Measurements from ENCODE around the gene HOXD4. TPM values are rescaled to one million over a fixed set of nuclear protein-coding genes. Genes with fewer than 3 reads are reported as not detected.

Gene HOXD4
- polyA plus RNA-seq, 1 of the 3 experiments (the other 2 are of a cell fraction), result 1.0 TPM

DNA sequence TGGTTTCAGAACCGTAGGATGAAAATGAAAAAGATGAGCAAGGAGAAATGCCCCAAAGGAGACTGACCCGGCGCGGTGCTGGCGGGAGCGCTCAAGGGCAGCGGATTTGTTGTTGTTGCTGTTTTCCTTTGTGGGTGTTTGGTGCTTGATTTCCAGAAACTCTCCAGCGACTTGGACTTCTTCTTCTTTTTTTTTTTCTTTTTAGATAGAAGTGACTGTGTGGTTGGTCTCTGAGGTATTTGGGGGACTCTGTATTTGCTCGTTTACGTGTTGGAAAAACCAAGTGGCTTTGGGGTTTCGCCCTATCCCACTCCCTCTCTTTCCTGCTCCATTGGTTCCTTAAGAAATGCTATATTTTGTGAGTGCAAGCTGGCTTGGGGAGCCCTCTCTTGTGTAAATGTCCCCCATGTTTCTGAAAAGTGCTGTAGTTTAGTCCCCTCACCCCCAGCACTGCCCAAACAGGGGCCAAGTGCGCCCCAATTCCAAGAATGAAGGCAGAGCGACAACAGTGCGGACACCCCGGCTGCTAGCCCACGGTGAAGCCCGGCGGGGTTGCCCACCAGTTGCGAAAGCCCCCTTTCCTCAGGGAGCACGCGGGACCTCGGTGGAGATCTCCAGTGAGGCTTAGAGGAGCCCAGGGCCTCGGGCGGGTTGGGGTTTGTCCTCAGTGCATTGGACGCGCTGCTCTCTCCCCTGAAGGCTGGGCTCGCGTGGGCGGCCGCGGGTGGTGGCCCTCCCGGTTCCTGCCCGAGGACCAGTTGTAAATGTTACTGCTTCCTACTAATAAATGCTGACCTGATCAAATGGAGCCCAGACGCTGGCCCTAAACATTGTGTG is 27.0 kb upstream of the HOXD4 start:
- no peak overlapping the region for H2AFZ ChIP-seq (ENCODE audit: low read depth)
- CTCF ChIA-PET, result interaction anchor here (0.6 to 26.1 kb wide), 9 partner anchors 10 to 1025 kb away, joined by 3 to 1047 read pairs (median 30); partner anchors contain the start of gene HOXD10
- no peaks in the 10 kb centered on the region for H3K36me3 ChIP-seq (replicated peaks in 1 of 2; ENCODE audit: control insufficient read depth in 1 of 2, insufficient read depth in 2 of 2, low read length in 1 of 2)
- no peaks in the 10 kb centered on the region for H3K9me2 ChIP-seq
- no peaks in the 10 kb centered on the region; the same call in 1 of the 2 replicates for H3K27me3 ChIP-seq (ENCODE audit: insufficient read depth)
- no peak overlapping the region; a peak in 1 of 4 replicates for H3K27ac ChIP-seq (ENCODE audit: low read depth in 2 of 2, low read length in 1 of 2)
- H4K20me1 ChIP-seq (ENCODE audit: insufficient read depth), result no peaks in the 10 kb centered on the region
- H3K79me2 ChIP-seq (ENCODE audit: insufficient read depth), result no peaks in the 10 kb centered on the region
- H3F3A ChIP-seq (replicated peaks; ENCODE audit: insufficient read depth), result peaks cover 3% of the 10 kb centered on the region
- H3K4me2 ChIP-seq, result peak overlapping the region; percentile 84
- H3K9ac ChIP-seq, result no peak overlapping the region
- POLR2A ChIA-PET, result interaction anchor here (0.9 to 4.1 kb wide), 3 partner anchors 7 to 514 kb away, joined by 3 to 27 read pairs (median 19); no protein-coding TSS in a partner anchor
- H3K9me3 ChIP-seq, result no peaks in the 10 kb centered on the region
- WGBS (ENCODE audit: low lambda C conversion rate), result 86% methylated on average over 20 of the region's 34 CpGs
- H3K4me1 ChIP-seq (ENCODE audit: control insufficient read depth in 1 of 2, insufficient read depth in 2 of 2, low read depth in 1 of 2, low read length in 1 of 2), result peaks cover 4 to 21% of the 10 kb centered on the region in 2 experiments; a peak in 3 of 4 replicates
- TF ChIP-seq, protein P1, sequence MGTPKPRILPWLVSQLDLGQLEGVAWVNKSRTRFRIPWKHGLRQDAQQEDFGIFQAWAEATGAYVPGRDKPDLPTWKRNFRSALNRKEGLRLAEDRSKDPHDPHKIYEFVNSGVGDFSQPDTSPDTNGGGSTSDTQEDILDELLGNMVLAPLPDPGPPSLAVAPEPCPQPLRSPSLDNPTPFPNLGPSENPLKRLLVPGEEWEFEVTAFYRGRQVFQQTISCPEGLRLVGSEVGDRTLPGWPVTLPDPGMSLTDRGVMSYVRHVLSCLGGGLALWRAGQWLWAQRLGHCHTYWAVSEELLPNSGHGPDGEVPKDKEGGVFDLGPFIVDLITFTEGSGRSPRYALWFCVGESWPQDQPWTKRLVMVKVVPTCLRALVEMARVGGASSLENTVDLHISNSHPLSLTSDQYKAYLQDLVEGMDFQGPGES (IDR thresholded peaks at IDR 0.05; ENCODE audit: low read depth, low read length), result no peak
- no peak for DNase-seq
- peak overlapping the region in 1 of 2 experiments; percentile 78; a peak in 2 of 4 replicates for H3K4me3 ChIP-seq (ENCODE audit: low read depth in 2 of 2, low read length in 1 of 2)

DNA sequence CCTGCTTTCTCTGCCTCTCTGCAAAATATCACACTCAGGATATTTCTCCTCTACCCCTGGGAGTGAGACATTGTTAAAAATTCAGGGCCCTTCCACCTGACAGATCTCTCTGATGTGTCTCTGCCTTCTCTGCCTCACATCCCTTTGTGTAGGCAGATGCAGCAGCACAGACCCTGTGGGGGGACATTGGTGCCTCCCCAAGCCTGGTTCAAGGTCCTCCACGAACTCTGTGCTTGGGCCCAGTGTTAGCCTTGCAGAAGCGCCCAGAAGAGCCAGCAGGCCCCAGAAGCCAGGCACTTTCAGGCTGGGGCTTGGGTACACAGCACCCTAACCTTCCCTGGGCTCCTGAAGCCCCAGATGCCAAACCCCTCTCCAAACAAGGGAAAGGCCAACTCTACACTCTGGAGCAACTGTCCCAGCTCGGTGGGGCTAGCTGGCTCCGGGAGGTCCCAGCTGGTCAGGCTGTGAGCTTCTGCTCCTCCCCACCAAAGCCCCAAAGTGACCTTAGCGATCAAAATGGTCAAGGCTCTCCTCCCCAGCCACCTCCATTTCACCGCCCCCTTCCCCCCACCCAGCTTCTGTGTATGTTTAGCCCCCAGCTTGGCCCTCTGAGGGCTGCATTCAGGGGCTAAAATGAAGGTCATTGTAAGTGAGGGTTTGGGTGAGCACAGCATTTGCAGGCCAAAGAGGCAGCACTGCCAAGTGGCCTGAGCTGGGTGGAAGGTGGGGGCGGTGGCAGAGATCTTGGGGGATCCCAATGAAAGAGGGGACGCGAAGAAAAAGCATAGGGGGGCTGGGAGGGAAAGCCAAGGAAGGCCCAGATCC is 26.2 kb upstream of the HOXD4 start:
- Histone ChIP-seq H3K27ac (ENCODE audit: low read depth in 2 of 2, low read length in 1 of 2) (no peak overlapping the region), H2AFZ (ENCODE audit: low read depth) (no peak overlapping the region), H3K4me2 (no peak overlapping the region), H3K27me3 (ENCODE audit: insufficient read depth) (no peaks in the 10 kb centered on the region; the same call in 1 of the 2 replicates), H3F3A (replicated peaks; ENCODE audit: insufficient read depth) (peaks cover 3% of the 10 kb centered on the region), H3K4me3 (ENCODE audit: low read depth in 2 of 2, low read length in 1 of 2) (no peak overlapping the region), H3K9ac (no peak overlapping the region), H3K4me1 (ENCODE audit: control insufficient read depth in 1 of 2, insufficient read depth in 2 of 2, low read depth in 1 of 2, low read length in 1 of 2) (peaks cover 4 to 21% of the 10 kb centered on the region in 2 experiments; a peak in 3 of 4 replicates), H3K36me3 (replicated peaks in 1 of 2; ENCODE audit: control insufficient read depth in 1 of 2, insufficient read depth in 2 of 2, low read length in 1 of 2) (no peaks in the 10 kb centered on the region), H3K79me2 (ENCODE audit: insufficient read depth) (no peaks in the 10 kb centered on the region), H4K20me1 (ENCODE audit: insufficient read depth) (no peaks in the 10 kb centered on the region), H3K9me2 (no peaks in the 10 kb centered on the region), H3K9me3 (no peaks in the 10 kb centered on the region)
- TF ChIP-seq TEAD4 (IDR thresholded peaks at IDR 0.05; ENCODE audit: borderline replicate concordance, insufficient read depth) (no peak), NFIC (IDR thresholded peaks at IDR 0.05; ENCODE audit: borderline replicate concordance) (no peak), EZH2phosphoT487 (IDR thresholded peaks at IDR 0.05; ENCODE audit: borderline replicate concordance, low read depth) (no peak), TAF1 (IDR thresholded peaks at IDR 0.05; ENCODE audit: borderline replicate concordance, low read depth, low read length) (no peak)
- TF ChIP-seq, protein P2, sequence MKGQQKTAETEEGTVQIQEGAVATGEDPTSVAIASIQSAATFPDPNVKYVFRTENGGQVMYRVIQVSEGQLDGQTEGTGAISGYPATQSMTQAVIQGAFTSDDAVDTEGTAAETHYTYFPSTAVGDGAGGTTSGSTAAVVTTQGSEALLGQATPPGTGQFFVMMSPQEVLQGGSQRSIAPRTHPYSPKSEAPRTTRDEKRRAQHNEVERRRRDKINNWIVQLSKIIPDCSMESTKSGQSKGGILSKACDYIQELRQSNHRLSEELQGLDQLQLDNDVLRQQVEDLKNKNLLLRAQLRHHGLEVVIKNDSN (IDR thresholded peaks at IDR 0.05; ENCODE audit: borderline replicate concordance, low read depth), result no peak
- TF ChIP-seq, protein P3, sequence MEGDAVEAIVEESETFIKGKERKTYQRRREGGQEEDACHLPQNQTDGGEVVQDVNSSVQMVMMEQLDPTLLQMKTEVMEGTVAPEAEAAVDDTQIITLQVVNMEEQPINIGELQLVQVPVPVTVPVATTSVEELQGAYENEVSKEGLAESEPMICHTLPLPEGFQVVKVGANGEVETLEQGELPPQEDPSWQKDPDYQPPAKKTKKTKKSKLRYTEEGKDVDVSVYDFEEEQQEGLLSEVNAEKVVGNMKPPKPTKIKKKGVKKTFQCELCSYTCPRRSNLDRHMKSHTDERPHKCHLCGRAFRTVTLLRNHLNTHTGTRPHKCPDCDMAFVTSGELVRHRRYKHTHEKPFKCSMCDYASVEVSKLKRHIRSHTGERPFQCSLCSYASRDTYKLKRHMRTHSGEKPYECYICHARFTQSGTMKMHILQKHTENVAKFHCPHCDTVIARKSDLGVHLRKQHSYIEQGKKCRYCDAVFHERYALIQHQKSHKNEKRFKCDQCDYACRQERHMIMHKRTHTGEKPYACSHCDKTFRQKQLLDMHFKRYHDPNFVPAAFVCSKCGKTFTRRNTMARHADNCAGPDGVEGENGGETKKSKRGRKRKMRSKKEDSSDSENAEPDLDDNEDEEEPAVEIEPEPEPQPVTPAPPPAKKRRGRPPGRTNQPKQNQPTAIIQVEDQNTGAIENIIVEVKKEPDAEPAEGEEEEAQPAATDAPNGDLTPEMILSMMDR (IDR thresholded peaks at IDR 0.05), result no peak
- POLR2A ChIA-PET, result interaction anchor here (0.6 to 4.1 kb wide), 2 partner anchors 513 to 831 kb away, joined by 3 to 19 read pairs; no protein-coding TSS in a partner anchor
- WGBS (ENCODE audit: low lambda C conversion rate), result 94% methylated on average over 7 of the region's 9 CpGs
- DNase-seq, result no peak
- CTCF ChIA-PET, result interaction anchor here (2.0 to 26.1 kb wide), 9 partner anchors 11 to 1036 kb away, joined by 5 to 1047 read pairs (median 83); partner anchors contain the start of gene HOXD10

All from SK-N-SH (cell line).